Stimulated activated CD8-positive, alpha-beta memory T cell treated with anti-CD3 and anti-CD28 coated beads, Interleukin-15, amount 100 ng/mL, for 1 hour (primary cell): ENCODE measurements around the gene DNAJC6.
"Not testable (repeated sequence)": the region's sequence is repeated elsewhere in the genome, so short reads cannot be mapped to it uniquely, and the experiment has no call there.

Experiments used
- DNase-seq: peaks from one replicate; pipeline ENCODE4 v3.0.0-alpha.2; 2020; ENCODE audit warnings: low read depth

The DNAJC6 gene

GRCh38 chr1:65431111-65431705, 121.9 kb downstream of the DNAJC6 start:
- no peak for DNase-seq

- no peak for DNase-seq
Measured at GRCh38 chr1:65432918-65433317, 123.6 kb downstream of the DNAJC6 start.

DNA sequence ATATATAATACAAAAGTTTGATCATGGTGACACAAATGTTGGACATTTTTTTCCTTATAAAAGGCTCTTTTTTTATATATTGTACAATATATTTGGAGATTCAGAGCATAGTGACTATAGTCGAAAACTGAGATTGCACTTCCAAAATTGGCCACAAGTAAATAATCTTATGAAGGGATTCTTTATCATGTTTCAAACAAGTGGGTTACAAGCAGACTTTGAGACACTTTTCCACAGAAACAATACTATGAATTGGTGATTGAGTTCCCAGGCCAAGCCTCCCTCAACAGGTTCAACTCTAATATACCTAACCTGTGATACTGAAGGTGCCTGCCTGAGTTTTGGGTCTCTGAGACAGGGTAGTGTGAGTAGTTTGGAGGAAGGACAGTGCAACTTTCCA, 124.9 kb downstream of the DNAJC6 start:
- no peak for DNase-seq

DNA sequence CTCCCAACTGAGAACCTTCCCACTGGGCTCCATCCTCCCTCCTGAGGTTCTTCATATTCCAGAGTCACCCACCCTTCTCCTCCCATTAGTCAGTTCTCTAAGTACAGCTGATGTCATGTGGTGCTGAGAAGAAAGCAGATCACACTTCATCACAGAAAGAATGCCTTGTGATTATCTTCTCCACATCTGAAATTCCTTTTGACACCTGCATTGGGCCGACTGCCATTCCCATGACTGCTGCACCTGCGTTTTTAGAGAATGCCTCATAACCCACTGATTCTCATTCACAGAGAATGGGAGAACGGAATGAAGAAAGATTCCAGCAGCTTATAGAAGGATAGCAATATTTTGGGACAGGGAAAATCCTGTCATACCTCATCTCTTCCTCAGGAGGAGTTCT, 125.4 kb downstream of the DNAJC6 start:
- DNase-seq = no peak

DNA sequence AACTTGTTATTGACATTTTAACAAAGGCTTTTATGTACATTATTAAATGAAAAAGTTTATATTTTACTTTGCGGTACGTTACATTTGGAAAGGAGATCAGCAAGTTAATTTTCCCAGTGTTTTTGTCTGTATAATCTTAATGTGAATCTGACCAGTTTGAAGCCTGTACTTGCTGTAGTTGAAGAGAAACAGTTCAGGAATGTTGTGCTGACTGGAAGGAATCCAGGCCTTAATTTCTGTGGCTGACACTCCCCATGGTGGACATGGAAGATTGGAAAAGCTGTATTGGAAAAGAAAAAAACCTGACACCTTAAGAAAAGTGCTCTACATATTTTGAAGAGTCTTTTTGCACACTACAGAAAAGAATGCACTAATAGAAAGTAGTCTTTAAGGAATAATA, 126.6 kb downstream of the DNAJC6 start:
- no peak for DNase-seq

DNA sequence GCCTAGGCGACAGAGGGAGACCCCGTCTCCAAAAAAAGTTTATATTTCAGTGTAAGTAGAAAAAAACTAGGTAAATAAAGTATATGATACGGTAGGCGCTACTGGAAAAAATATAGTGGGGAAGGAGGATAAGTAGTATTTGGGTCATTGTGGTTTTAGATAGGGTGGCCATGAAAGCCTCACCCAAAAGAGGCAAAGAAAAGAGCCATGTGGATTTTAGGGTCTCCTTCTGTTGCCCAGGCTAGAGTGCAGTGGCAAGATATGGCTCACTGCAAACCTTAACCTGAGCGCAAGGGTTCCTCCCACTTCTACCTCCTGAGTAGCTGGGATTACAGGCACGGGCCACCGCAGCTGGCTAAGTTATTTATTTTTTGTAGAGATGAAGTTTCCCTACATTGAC, 128.3 kb downstream of the DNAJC6 start:
- DNase-seq = no peak

DNA sequence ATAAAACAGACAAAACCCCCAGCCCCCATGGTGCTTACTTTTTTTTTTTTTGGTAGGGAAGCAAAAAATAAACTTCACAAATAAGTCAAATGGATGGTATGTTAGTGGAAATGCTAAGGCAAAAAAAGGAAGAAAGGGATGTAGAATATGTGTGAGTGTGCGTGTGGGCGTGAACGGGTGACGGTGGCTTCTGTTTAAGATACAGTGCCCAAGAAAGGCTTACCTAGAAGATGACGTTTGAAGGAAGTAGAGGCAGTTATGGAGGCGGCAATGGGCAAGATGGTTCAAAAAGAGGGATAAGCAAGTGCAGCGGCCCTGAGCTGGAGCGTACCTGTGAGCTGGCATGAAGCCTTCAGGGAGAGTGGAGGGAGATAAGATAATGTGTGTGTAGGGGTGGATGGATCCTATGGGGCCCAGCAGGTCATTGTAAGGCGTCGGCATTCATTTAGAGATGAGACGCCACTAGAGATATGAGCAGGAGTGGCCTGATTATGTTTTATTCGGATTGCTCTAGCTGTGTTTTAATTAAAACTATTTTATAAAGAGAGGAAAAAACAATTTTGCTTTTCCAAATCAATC, 131.1 kb downstream of the DNAJC6 start:
- DNase-seq = no peak

- no peak for DNase-seq
Measured at GRCh38 chr1:65440915-65441314, 131.6 kb downstream of the DNAJC6 start.

DNA sequence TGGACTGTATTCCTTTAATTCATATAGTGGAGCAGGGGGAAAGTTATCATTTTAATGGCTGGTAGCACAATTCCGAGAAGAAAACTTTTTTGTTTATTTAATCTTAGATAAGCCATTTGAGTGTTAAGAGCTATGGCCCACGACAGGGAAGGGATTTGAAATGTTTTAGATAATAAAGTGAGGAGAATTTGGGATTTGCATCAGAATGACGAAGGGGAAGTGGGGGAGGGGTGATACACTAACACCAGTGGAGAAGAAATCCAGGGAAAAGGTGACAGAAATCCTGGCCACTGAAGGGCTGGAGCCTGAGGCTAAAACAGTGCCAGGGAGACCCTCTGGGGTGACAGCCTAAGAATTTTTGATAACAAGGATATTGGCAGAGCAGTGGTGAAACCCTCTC, 132.1 kb downstream of the DNAJC6 start:
- DNase-seq = no peak

DNA sequence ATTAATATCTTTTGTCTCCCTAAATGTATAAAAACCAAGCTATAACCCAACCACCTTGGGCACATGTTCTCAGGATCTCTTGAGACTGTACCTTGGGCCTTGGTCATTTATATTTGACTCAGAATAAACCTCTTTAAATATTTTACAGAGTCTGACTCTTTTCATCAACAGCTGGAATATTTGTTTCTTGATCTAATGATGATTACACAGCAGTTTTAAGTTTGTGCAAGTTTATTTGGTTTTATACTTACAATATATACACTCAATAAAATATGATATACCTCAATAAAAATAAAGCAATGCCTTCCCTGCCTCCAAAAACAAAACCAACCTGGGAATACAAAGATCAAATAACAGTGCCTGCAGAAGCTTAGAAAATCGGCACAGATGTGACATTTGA, 133.1 kb downstream of the DNAJC6 start:
- no peak for DNase-seq

DNA sequence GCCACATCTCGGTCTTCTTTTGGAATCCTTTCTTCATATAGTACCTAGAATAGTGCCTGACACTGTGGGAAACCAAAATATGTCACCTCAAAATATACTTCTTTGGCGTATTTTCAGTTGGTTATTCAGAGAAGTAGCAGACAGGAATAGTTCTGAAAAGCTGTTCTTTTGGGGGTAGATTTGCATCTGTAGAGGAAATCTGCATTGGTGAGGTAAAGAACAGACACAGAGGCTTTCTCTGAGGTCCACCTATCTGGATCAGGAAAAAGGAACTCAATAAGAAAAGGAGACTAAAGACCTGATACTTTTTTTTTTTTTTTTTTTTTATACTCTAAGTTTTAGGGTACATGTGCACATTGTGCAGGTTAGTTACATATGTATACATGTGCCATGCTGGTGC, 134.3 kb downstream of the DNAJC6 start:
- DNase-seq = no peak

GRCh38 chr1:65444128-65444640, 134.8 kb downstream of the DNAJC6 start:
- no peak for DNase-seq

- DNase-seq = no peak
Measured at GRCh38 chr1:65445837-65446236, 136.5 kb downstream of the DNAJC6 start.

DNA sequence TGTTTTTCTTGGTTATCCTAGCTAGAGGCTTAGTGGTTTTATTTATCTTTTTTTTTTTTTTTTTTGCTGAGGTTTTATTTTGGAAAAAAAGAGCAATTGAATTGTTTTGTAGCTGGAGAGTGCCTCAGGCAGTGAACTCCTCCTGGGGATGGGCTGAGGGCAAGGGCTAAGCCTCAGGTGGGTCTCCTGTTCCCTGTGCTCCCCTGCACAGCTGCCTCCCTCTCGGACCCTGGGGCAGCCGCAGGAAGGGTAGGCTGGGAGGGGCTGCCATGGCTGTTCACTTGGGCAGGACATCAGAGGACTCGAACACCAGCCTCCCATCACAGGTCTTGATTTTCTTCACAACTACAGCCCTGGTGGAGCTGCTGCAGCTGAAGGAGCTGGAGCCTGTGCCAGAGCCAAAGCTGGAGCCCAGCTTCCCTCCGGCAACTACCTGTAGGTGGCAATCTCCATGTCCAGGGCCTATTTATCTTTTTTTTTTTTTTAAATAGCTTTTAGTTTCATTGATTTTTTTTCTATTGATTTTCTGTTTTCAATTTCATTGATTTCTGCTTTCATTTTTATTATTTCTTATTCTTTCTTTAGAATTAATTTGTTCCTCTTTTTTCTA, 140.0 kb downstream of the DNAJC6 start:
- DNase-seq = no peak

GRCh38 chr1:65455678-65456077, 146.3 kb downstream of the DNAJC6 start:
- DNase-seq = not testable (repeated sequence)

DNA sequence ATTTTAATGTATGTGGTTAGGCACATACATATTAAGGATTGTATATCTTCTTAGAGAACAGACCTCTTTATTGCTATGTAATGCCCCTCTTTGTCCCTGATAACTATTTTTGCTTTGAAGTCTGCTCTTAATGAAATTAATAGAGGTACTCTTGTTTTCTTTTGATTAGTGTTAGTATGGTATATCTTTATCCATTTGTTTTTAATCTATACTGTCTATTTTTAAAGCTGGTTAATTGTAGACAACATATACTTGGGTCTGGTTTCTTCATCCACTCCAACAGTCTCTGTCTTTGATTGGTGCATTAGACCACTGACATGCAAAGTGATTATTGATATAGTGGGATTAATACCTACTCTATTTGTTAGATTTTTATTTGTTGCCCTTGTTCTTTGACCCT, 147.1 kb downstream of the DNAJC6 start:
- no peak for DNase-seq

- no peak for DNase-seq
Measured at GRCh38 chr1:65457868-65458267, 148.5 kb downstream of the DNAJC6 start.

- DNase-seq = no peak
Measured at GRCh38 chr1:65458730-65459396, 149.5 kb downstream of the DNAJC6 start.

GRCh38 chr1:65459397-65459768, 150.0 kb downstream of the DNAJC6 start:
- no peak for DNase-seq
